Activated CD4-positive, alpha-beta T cell treated with anti-CD3 and anti-CD28 coated beads, Interleukin-10, Interleukin-2, amounts not matched to agents 100 ng/mL and 50 ng/mL, durations not matched to agents 16 hours and 8 hours (primary cell): Measurements from ENCODE around the gene NCEH1.

Experiments used
- DNase-seq: peaks from one replicate; pipeline ENCODE4 v3.0.0-alpha.2; 2020

NCEH1 gene

GRCh38 chr3:172607305-172608121 is 103.4 kb downstream of the NCEH1 start:
- peak; percentile 20 for DNase-seq

DNA sequence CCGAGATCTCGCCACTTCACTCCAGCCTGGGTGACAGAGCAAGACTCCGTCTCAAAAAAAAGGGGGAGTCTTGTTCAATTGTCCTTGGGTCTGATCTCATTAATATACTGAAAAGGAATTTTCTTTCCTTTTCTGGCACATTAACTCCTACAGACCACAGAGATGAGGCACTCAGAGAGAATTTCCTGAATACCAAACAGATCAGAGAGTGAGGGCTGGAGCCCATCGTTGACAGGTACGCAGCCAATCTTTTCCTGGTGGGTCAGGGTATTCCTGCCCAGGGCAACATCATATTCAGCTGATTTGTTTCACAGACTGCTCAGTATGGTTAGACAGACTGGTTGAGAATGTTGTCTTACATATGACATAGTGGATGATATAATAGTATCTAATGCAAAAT is 104.8 kb downstream of the NCEH1 start:
- DNase-seq, result no peak

GRCh38 chr3:172604895-172605646 is 105.8 kb downstream of the NCEH1 start:
- no peak for DNase-seq

DNA sequence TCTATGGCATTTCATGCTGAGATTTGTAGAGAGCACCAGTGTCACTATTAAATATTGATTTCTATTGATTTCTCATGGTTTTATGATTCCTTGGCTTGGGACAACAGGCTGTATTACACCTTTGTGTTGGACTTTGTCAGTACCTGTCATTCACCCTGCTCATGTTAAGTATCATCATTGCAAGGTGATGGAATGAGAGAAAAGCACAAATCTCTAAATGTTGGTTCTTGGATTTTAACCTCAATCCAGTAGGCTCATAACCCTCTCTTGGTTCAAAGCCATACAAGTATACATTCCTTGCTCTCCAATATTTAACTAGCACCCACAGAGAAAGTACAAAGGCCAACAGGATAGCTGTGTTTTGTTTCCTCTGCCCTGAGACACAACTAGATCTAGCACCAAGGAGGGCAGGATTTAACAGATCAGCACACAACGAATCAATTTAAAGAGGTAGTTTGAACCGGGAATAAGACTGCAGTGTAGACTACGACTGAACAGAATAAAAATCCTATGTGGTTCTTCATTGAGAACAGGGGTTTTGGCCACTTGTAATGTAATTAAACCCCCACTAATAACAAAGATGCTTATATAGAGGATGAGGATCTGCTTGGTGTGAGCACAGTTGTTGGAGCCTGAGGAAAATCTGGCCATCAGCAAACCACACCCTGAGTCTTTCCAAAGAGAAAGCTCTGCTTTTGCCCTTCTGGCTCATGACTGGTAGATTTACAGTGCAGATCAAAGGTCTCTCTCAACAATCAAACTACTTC is 109.6 kb downstream of the NCEH1 start:
- DNase-seq, result no peak

- no peak for DNase-seq
Observed at GRCh38 chr3:172600644-172601065, 110.2 kb downstream of the NCEH1 start.

GRCh38 chr3:172598904-172599303 is 112.0 kb downstream of the NCEH1 start:
- no peak for DNase-seq

- DNase-seq, result no peak
Observed at GRCh38 chr3:172596394-172596706, 114.5 kb downstream of the NCEH1 start.

DNA sequence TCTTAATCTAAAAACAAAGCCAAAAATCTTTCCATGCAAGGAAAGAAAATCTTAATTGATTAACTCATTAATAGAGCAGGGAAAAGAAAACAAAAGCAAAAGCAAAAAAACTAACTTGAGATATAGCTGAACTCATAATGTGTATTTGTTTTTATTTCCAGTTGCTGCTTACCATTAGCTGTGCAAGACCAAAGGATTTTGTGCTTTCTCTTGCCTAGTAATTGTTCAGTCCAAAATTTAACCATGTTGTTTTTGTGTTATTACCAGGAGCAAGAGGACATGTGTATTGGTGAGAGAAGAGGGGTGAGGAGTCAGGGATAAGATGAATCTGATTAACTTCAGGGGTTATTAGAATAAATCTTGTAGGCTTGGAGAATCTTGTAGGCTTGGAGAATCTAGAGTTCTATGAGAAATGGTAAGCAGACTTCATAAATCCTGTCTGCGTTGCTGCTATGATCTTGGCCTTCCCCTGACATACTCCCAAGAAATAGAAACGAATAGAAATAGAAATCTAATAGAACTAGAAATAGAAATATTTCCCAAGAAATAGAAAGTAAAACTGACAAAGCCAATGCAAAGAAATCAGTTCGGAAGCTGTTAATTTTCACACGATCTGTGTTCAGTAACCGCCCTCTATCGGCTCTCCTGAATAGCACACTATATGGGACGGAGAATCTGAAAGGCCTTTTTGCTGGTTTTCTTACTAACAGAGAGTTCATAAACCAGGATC is 115.0 kb downstream of the NCEH1 start:
- DNase-seq, result peak; percentile 83

GRCh38 chr3:172594900-172595663 is 115.8 kb downstream of the NCEH1 start:
- peak; percentile 36 for DNase-seq

DNA sequence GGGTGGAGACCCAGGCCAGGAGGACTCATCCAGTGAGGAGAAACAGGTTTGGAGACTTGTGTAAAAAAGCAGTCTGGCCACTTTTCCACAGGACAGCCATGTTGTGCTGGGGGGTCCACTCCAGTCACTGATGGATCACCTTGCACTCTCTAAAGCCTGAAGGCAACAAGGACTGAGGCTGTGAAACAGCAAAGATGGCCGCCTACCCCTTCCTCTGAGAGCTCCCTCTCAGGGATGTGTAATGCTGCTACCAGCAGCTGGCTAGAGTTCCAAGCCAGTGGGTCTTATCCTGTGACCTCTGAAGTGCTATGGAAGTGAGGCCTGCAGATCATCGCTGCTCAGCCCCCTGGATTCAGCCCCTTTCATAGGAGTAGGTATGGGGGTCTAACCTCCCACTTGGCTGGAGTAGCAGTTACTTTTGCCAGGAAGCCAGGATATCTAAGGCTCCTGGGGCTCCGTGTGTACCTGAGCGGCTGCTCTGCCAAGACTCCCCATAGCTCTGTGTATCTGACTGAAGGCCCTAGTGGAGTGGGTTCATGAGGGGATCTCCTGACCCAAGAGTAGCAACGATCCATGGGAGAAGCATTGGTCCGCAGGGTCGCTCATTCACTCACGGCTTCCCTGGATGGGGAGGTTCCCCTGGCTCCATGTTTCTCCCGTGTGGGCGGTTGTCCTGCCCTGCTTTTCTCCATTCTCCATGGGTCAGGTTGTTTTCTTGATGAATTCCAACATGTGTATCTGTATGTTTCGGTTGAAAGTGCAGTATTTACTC is 117.8 kb downstream of the NCEH1 start:
- DNase-seq, result peak; percentile 38

DNA sequence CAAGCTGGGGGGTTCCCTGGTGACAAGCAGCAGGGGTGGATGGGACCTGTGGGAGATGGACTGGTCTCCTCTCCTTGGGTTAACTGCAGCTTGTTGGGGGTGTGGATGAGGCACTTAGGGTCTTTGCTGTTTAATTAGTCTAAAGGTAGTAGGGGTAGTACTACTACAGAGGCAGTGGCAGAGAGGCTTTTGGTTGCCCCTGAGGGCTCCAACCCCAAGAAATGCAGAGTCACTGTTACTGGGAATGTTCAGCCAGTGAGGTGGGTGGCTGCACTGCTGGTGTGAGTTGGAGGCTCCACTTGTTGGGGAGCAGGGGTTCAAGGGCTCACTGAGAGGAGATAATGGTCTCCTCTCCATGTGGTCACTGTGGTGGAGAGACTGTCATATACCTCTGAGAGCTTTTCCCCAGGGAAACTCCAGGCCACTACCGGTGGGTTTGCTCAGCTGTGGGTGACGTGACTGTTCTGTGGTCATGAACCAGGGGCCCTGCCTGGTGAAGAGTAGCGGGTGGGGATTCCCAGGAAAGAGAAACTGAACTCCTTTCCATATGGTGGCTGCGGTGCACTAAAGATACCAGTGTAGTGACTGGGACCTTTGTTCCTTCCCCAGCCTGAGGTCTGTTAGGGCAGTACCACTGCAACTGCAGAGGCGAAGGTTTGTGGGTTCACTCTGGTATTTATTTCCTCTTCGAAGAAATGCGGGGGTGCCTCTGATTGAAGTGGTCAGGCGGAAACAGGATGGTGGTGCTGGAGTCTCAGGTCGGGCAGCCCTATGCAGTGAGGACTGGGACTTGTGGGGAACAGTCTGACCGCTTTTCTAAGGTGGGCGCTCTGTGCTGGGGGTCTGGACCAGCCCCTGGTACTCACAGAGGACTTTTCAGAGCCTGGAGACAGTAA is 118.7 kb downstream of the NCEH1 start:
- peak; percentile 96 for DNase-seq

DNA sequence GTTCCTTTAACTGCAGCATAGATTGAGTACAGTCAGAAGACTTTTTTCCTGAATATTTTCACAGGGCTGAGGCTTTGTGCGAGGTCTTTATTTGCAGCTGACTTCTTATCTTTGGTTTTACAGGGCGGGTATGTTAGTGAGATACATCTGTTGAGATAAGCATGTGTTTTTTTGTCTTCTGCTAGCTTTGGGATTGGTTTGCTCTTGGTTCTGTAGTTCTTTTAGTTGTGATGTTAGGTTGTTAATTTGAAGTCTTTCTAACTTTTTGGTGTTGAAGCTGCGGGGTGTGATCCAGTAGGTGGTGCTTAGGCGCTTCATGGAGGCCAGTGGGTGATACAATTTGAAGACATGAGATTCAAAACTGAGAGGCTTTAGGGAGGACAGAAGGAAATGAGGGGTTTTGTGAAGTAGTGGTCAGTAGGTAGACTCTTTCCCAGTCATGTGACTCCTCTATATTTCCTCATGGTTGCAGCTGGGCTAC is 119.7 kb downstream of the NCEH1 start:
- no peak for DNase-seq

DNA sequence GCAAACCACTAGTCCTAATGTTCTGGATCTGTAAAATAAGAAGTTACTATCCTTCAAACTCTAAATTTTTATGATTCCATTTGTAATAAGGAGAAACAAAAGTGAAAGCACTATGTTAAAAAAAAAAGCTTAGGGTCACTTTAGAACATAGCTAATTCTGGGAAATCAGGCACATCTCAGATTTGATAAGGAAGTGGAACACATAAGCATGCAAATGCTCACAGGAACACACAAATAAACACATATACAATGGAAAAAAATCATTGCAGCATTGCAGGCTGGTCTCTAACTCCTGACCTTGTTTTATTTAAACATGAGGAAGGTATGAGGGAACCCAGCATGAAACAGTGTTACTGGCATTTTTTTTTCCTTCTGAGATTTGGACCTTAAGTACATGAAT is 124.4 kb downstream of the NCEH1 start:
- peak; percentile 65 for DNase-seq

GRCh38 chr3:172585954-172586353 is 124.9 kb downstream of the NCEH1 start:
- DNase-seq, result no peak

- DNase-seq, result no peak
Observed at GRCh38 chr3:172582712-172583111, 128.2 kb downstream of the NCEH1 start.

GRCh38 chr3:172581757-172582166 is 129.1 kb downstream of the NCEH1 start:
- peak; percentile 80 for DNase-seq

- DNase-seq, result peak; percentile 77
Observed at GRCh38 chr3:172580680-172581401, 130.0 kb downstream of the NCEH1 start.
